IgD-negative memory B cell (primary cell): Measurements from ENCODE around the gene FAM221A. TPM values are rescaled to one million over a fixed set of nuclear protein-coding genes. Genes with fewer than 3 reads are reported as not detected.
A peak's percentile ranks its signal among the peaks of the same experiment; 100 is the strongest.
"Not testable (repeated sequence)": the region's sequence is repeated elsewhere in the genome, so short reads cannot be mapped to it uniquely, and the experiment has no call there.

Source experiments
- H3K27ac Mint-ChIP-seq, 3 donors: one replicate each; pipeline ENCODE4 v1.8.0; 2020 to 2022; ENCODE audit warnings: mild to moderate bottlenecking in 3 of 3, mixed read lengths in 3 of 3, moderate library complexity in 1 of 3
- H3K27me3 Mint-ChIP-seq: one replicate; pipeline ENCODE4 v1.8.0; 2021; ENCODE audit warnings: mixed read lengths
- H3K36me3 Mint-ChIP-seq: one replicate; pipeline ENCODE4 v1.8.0; 2020; ENCODE audit warnings: mild to moderate bottlenecking, mixed read lengths
- H3K4me1 Mint-ChIP-seq, 3 donors: one replicate each; pipeline ENCODE4 v1.8.0; 2020 to 2022; ENCODE audit warnings: mixed read lengths in 3 of 3, mild to moderate bottlenecking in 1 of 3
- H3K4me3 Mint-ChIP-seq, 4 donors: one replicate each; pipeline ENCODE4 v1.8.0; 2020 to 2022; ENCODE audit warnings: mild to moderate bottlenecking in 4 of 4, mixed read lengths in 4 of 4, moderate library complexity in 3 of 4
- H3K9me3 Mint-ChIP-seq, 3 donors: one replicate each; pipeline ENCODE4 v1.8.0; 2020 to 2021; ENCODE audit warnings: mixed read lengths in 3 of 3, mild to moderate bottlenecking in 1 of 3
- polyA plus RNA-seq: library from polyadenylated mRNA; unstranded; fragments of 300-500 nt; fragmentation: Illumina TruSeq; gene quantifications from one replicate; pipeline ENCODE4 v1.2.3, GENCODE V29; 2021

FAM221A gene
- polyA plus RNA-seq, 1 donor from 2014 or later, result 3.6 TPM

DNA sequence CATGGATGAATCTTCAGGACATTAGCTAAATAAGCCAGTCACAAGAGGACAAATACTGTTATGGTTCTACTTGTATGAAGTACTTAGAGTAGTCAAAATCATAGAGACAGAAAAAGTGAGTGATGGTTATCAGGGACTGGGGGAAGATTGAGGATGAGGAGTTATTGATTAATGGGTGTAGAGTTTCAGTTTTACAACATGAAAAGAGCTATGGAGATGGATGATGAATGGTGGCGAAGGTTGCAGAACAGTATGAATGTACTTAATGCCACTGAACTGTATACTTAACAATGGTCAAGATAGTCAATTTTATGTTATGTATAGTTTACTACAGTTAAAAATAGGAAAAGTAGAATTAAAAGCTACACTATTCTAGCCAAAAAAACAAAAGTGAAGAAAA lies 37.8 kb downstream of the FAM221A start:
- Mint-ChIP-seq H3K27ac (no peak overlapping the region), H3K4me3 (no peak overlapping the region), H3K9me3 (no peaks in the 10 kb centered on the region), H3K36me3 (no peaks in the 10 kb centered on the region), H3K4me1 (no peaks in the 10 kb centered on the region), H3K27me3 (no peaks in the 10 kb centered on the region)

DNA sequence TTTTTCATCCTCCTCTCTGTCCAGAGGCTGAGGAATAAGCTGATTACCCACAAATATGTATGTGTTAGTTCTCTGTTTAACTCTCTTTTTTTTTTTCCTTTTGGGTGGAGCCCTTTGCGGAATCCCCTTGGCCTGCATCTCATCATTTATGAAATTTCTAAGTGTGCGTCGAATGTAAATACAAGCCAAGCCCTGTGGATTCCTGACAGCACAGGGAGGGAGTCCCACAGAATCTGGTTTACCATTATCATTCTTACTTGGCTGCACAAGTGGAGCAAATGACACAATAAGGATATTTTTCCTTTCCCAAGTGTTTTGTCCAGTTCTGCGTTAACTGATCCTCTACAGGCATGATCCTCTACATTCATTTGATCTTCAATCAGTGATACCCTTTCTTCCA lies 41.5 kb downstream of the FAM221A start:
- H3K27me3 Mint-ChIP-seq, result no peaks in the 10 kb centered on the region
- H3K36me3 Mint-ChIP-seq, result peaks cover 2% of the 10 kb centered on the region
- H3K4me1 Mint-ChIP-seq, result no peaks in the 10 kb centered on the region
- no peak overlapping the region for H3K4me3 Mint-ChIP-seq
- no peaks in the 10 kb centered on the region for H3K9me3 Mint-ChIP-seq
- no peak overlapping the region for H3K27ac Mint-ChIP-seq

DNA sequence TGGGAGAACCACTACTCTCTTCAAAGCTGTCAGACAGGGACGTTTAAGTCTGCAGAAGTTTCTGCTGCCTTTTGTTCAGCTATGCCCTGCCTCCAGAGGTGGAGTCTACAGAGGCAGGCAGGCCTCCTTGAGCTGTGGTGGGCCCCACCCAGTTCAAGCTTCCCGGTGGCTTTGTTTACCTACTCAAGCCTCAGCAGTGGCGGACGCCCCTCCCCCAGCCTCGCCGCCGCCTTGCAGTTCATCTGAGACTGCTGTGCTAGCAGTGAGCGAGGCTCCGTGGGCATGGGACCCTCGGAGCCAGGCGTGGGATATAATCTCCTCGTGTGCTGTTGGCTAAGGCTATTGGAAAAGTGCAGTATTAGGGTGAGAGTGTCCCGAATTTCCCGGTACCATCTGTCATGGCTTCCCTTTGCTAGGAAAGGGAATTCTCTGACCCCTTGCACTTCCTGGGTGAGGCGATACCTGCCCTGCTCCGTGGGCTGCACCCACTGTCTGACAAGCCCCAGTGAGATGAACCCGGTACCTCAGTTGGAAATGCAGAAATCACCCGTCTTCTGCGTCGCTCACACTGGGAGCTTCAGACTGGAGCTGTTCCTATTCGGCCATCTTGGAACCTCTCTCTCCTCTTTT lies 42.7 kb downstream of the FAM221A start:
- not testable (repeated sequence) for H3K4me3 Mint-ChIP-seq, H3K36me3 Mint-ChIP-seq, H3K9me3 Mint-ChIP-seq, H3K27ac Mint-ChIP-seq, H3K27me3 Mint-ChIP-seq, H3K4me1 Mint-ChIP-seq

DNA sequence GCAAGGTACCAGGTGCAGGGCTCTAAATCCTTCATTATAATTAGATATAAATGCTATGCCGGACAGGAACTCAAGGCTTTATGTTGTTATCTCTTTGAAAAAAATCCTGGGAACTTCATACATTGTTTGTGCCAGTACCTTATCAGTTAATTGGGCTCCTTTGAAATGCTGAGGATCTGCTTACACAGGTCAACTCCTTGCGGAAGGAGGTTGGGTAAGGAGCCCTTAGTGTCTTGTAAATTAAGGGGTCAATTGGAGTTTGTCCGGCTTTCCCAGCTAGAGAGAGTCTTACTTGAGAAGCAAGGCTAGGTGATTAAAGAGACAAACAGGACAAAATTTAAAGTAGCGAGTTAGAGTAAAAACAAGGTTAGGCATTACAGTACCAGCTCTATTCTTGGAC lies 44.1 kb downstream of the FAM221A start:
- not testable (repeated sequence) for H3K4me1 Mint-ChIP-seq, H3K4me3 Mint-ChIP-seq, H3K27me3 Mint-ChIP-seq, H3K9me3 Mint-ChIP-seq, H3K36me3 Mint-ChIP-seq, H3K27ac Mint-ChIP-seq

DNA sequence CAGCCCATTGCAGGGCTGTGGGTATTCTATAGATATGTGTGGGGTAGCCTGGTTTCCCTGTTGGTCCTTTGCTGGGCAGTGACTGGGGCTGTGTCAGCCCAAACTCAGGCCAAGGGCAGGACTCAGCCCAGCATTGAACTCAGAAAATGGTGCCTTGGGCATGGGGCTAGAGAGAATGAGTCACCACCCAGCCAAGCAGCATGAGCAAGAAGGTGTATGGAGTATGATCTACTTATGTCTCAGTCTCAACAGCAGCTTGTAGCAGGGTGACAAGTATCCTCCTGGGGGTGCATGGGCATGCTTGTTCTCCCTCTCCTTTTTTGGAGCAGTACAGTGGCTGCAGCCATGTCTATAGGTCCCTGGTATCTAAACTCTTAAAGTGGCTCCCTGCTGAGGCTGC lies 62.1 kb downstream of the FAM221A start:
- Mint-ChIP-seq H3K27me3 (no peaks in the 10 kb centered on the region), H3K4me1 (peaks cover 0 to 1% (median 0%) of the 10 kb centered on the region in 3 donors), H3K4me3 (peak overlapping the region in 1 of 4 donors; percentile 44), H3K27ac (no peak overlapping the region), H3K36me3 (peaks cover 5% of the 10 kb centered on the region), H3K9me3 (peaks cover 6 to 18% (median 13%) of the 10 kb centered on the region in 3 donors)

DNA sequence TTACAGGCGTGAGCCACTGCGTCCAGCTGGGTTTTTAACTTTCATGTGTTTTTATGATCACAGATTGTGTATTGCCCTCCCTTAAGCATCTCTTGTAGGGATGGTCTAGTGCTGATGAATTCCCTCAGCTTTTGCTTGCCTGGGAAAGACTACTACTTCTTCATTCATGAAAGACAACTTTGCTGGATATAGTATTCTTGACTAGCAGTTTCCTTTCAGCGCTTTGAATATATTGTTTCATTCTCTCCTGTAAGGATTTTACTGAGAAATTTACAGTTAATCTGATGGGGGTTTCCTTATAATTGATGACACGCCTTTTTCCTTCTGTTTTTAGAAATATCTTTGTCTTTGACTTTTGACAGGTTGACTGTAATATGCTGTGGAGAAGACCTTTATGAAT lies 63.2 kb downstream of the FAM221A start:
- Mint-ChIP-seq H3K27ac (no peak overlapping the region), H3K4me3 (no peak overlapping the region), H3K36me3 (peaks cover 6% of the 10 kb centered on the region), H3K4me1 (peaks cover 0 to 1% (median 0%) of the 10 kb centered on the region in 3 donors), H3K27me3 (no peaks in the 10 kb centered on the region), H3K9me3 (peaks cover 6 to 19% (median 18%) of the 10 kb centered on the region in 3 donors)

DNA sequence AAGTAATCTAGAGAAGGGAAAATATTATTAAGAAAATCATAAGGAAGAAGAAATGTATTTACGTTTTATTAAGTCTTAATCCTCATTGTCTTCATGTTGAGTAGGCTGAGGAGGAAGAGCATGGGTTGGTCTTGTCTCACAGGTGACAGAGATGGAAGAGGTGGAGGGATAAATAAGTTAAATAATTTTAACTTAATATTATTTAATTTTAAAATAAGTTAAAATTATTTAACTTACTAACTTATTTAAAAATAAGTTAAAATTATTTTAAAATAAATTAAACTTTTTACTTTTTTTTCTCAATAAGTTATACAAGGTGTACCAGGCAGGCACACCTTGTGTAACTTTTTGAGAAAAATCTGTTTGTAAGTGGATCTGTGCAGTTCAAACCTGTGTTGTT lies 66.6 kb downstream of the FAM221A start:
- Mint-ChIP-seq H3K4me1 (peaks cover 0 to 1% (median 0%) of the 10 kb centered on the region in 3 donors), H3K27ac (no peak overlapping the region), H3K36me3 (peaks cover 6% of the 10 kb centered on the region), H3K9me3 (peaks cover 10 to 21% (median 19%) of the 10 kb centered on the region in 3 donors), H3K27me3 (no peaks in the 10 kb centered on the region), H3K4me3 (no peak overlapping the region)

DNA sequence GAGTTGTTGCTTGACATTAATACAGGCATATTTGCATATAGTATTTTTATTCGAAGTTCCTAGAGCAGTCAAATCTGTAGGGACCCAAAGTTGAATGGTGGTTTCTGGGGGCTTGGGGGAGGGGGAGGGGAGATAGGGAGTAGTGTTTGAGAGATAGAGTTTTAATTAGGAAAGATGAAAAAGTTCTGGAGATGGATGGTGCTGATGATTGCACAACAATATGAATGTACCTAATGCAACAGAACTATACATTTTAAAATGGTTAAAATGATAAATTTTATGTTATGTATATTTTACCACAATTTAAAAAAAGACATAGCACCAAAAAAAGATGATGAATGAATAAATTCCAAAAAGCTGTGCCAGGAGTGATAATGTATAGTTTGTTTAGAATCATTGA lies 71.9 kb downstream of the FAM221A start:
- peaks cover 3 to 12% (median 7%) of the 10 kb centered on the region in 3 donors for H3K9me3 Mint-ChIP-seq
- H3K4me3 Mint-ChIP-seq, result no peak overlapping the region
- H3K36me3 Mint-ChIP-seq, result peaks cover 7% of the 10 kb centered on the region
- H3K27me3 Mint-ChIP-seq, result no peaks in the 10 kb centered on the region
- H3K4me1 Mint-ChIP-seq, result no peaks in the 10 kb centered on the region
- H3K27ac Mint-ChIP-seq, result no peak overlapping the region

Other genes starting within 250 kb of the FAM221A start
- gene IGF2BP3, start 209.7 kb upstream of the FAM221A start, polyA plus RNA-seq, result 5.4 TPM
- gene TRA2A, start 148.2 kb upstream of the FAM221A start, polyA plus RNA-seq, result 44.0 TPM
- gene CCDC126, start 82.8 kb upstream of the FAM221A start, polyA plus RNA-seq, result 12.7 TPM
- not detected for gene STK31, start 30.0 kb downstream of the FAM221A start, polyA plus RNA-seq